Midbrain (tissue), 1 donor: ENCODE measurements around the gene TMCC2.

Experiments used
- DNase-seq: peaks from one replicate; lab custom pipeline; 2025; lab: John Stamatoyannopoulos, UW

The TMCC2 gene

GRCh38 chr1:205301842-205302588, 74.3 kb downstream of the TMCC2 start:
- DNase-seq: no peak

GRCh38 chr1:205303247-205303888, 75.6 kb downstream of the TMCC2 start:
- DNase-seq: no peak

DNA sequence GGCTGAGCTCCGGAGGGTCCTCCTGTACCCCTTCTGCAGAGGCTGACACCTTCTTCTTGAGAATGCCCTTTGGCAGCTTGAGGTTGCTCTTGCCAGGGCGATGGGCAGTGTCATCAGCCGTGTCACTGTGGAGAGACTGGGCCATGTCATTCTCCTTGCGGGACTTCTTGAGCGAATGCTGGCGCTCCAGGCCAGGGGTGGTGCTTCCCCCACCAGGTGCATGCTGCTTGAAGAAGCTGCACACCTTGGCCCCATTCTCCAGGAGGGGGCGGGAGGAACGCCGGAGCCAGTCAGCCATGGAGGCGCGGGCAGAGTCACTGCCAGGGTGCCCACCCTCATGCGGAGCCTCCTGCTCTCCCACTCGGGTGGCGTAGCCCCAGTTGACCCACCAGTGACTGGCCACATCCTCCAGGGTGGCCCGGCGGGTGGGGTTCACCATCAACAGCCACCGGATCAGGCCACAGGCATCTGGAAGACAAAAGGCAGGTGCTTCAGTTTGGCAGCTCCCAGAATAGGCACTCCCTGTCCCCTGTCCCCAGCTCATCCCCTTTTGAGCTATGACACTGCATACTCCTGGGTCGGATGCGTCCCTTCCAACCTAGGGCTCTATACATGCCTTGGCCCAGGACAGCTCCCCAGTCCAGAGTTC, 76.4 kb downstream of the TMCC2 start:
- DNase-seq: no peak

DNA sequence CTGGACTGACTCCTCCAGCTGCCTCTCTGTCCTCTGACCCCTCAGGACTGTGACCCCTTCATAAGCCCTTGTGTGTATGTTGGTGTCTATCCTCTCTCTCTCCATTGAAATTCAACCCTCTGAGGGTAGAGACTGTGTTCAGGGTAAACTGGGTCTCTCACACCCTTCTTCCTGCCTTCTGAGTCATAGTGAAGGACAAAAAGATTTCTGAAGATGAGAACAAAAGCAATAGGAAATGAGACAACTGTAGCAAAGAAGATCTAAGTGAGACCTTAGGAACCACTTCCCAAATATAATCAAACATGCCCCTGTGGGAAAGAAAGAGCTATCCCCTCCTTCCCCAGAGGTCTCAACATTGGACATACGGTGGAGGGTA, 76.9 kb downstream of the TMCC2 start:
- no peak for DNase-seq

- no peak for DNase-seq
Measured at GRCh38 chr1:205306929-205307566, 79.3 kb downstream of the TMCC2 start.

GRCh38 chr1:205309741-205310140, 82.0 kb downstream of the TMCC2 start:
- no peak for DNase-seq

- DNase-seq: no peak
Measured at GRCh38 chr1:205310976-205311704, 83.4 kb downstream of the TMCC2 start.

- DNase-seq: no peak
Measured at GRCh38 chr1:205312866-205313562, 85.3 kb downstream of the TMCC2 start.

GRCh38 chr1:205313563-205314308, 86.0 kb downstream of the TMCC2 start:
- peak; percentile 56 for DNase-seq

DNA sequence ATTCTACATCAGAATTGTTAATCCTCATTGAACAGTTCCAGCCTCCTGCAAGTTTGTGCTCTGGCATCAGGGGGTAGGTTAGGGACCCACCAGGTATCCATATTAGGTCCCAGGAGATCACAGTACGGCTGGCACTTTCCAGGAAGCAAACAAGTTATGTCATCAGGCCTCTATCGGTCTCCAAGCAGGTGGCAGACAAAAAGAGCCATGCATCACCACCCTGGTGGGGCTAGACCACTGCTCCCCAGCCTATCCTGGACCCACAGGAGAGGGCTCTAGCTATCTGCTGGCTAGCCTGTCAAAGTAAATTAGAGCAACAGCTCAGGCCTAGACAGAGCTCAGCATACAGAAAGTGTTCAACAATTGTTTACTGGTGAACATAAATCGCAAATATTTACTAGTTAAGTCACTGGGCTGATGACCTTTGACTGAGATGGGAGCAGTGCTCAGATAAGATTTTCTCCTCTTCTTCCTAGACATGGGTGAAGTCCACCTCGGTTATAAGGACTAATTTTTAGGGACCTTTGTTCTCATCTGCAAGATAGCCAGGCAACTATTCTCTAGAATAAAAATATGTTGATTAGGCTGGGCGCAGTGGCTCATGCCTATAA, 87.4 kb downstream of the TMCC2 start:
- no peak for DNase-seq

GRCh38 chr1:205316161-205316566, 88.4 kb downstream of the TMCC2 start:
- no peak for DNase-seq

- DNase-seq: peak; percentile 61
Measured at GRCh38 chr1:205317311-205317917, 89.7 kb downstream of the TMCC2 start.

GRCh38 chr1:205318231-205318991, 90.7 kb downstream of the TMCC2 start:
- no peak for DNase-seq

DNA sequence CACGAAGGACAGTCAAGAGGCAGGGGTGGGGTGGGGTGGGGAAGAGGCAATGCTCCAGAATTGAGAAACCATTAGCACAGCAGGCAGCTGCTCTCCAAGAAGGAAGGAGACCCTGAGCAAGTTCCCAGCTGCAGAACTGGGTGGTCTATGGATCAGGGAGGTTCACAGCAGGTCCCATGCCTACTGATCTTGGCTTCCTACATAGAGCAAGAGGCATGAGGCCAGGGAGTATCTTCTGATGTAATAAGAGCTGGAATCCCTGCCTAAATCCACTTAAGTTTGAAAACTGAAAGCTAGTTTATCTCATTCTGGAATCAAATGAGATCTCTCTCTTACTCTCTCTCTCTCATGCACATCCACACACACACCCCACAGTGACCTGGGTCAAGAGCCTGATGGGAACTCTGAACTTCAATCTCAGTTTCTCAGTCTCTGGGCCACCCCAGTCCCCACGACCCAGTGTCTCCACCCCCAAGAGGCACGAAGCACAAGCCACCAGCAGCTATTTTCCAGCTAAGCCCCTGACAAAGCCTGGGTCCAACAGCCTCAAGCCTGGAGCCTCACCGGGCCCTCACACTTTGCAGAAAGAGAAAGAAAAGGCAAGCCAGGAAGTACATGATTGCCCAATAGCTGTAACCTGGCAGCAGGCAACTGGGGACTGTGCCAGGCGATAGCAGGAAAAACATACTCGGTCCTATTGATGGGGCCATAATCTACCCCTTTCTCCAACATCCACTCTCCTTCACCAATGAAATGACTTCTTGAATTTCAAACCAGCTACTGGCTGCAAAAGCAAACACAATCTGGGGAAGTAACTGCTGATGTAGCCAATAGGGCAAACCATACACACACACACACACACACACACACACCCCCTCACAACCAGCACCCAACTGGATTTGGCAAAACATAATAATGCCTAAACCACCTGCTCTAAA, 91.6 kb downstream of the TMCC2 start:
- no peak for DNase-seq

DNA sequence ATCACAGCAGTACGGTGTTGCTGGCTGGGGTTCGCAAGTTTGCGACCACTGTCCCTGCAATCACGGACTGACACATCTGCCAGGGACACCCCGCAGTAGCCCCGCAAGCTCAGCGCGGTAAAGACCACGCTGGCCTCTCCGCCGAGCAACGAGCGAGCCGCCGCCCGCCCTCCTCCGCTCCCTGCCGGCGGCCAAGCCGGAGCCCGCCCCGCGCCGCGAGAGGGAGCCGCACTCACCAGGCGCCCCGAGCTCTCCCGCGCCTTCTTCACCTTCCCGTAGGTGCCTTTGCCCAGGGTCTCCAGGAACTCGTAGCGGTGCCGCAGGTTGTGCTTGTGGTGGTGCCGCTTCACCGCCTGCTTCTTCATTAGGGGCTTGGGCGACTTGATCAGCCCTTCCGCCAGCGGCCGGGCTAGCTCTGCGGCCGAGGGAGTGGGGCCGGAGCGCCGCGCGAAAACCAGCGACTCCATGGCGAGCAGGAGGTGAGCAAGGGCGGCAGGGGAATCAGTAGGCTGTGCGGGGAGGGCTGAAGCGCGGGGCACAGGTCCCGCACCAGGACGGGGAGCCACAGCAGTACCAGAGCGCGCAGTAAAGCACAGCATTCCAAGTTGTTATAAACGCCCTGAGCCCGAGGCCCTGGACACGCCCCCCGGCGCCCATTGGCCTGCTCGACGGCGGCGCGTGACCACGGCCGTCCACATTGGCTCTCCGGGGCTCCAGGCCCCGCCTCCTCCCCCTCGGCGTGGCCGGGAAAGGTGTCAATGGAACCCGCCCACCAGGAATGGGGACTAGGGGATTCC, 93.6 kb downstream of the TMCC2 start, which contains the start of gene NUAK2:
Gene NUAK2 (minus strand): TSS at position 584 of the 797 bp plus-strand sequence. CDS start 117 bp downstream, at position 467.
- DNase-seq: peak; percentile 88

DNA sequence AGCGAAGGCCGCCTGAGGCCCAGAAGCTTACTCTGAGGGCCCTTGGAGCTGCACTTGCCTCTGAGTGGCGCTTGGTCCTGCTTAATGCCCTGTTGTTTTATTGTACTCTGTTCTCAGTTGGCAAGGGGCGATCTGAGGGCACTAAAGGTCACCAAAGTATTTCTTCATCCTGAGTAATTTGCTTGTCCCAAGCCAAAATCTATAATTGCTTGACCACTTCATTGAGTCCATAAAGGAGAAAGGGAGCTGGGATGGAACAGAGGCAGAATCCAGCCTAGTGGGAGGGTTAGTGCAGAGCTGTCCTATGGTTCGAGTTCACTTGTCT, 94.2 kb downstream of the TMCC2 start:
- no peak for DNase-seq
